Measurements from ENCODE around the gene CDC7. TPM values are rescaled to one million over a fixed set of nuclear protein-coding genes. Genes with fewer than 3 reads are reported as not detected.
"Not testable (repeated sequence)": the region's sequence is repeated elsewhere in the genome, so short reads cannot be mapped to it uniquely, and the experiment has no call there.

Gene CDC7
- total RNA-seq, 2 donors from 2014 or later = 1.3 to 3.2 TPM

DNA sequence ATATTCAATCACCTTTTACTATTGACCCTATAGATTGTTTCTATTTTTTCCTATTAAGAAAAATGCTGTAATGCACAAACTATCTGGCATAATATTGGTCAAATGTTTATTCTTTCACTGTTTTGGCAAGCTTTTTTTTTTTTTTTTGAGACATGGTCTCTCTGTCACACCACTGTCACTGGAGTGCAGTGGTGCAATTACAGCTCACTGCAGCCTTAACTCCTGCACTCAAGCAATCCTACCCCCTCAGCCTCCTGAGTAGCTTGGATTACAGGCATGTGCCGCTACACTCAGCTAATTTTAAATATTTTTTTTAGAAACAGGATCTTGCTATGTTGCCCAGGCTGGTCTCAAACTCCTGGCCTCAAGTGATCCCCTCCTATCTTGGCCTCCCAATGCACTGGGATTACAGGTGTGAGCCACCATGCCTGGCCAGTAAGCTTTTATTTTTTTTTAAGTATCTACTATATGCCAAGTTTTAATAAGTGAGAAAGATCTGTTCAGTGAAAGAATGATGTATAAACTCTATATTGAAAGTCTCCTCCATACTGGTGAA, 3.4 kb downstream of the CDC7 start:
- intact Hi-C loops (cut with DNase I) = loop anchor here in 1 of 2 donors (10.0 kb wide), 1 partner anchor 791 kb away; the partner anchor contains the start of genes GLMN and RPAP2
- ATAC-seq (no peak), DNase-seq (no peak)

DNA sequence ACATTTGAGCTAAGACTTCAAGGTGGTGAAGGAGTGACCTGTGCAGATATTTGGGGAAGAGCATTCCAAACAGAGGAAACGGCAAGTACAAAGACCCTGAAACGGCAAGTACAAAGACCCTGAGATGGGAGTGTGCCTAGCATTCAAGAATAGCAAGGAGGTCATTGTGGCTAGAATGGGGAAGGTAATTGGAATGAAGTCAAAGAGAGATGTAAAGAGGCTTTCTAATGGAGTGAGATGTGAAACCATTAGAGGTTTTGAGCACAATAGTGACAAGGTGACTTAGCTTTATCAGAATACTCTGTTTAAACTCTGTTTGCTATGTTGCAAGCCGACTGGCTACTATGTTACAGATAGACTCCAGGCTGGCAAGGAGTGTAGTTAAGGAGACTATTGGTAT, 4.4 kb downstream of the CDC7 start:
- intact Hi-C loops (cut with DNase I) = loop anchor here in 1 of 2 donors (10.0 kb wide), 1 partner anchor 790 kb away; the partner anchor contains the start of genes GLMN and RPAP2
- DNase-seq (no peak), ATAC-seq (no peak)

DNA sequence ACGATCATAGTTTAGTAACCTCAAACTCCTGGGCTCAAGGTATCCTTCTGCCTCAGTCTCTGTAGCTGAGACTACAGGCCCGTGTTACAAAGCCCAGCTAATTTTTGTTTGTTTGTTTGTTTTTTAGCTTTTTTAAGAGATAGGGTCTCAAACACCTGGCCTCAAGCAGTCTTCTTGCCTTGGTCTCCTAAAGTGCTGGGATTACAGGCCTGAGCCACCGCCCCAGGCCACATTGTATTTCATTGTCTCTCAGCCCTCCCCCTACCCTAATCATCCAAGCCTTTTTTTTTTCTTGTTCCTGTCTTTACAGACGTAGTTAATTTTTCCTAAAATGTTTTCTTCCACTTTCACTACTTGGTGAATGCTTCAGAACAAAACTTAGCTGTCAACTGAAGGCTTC, 5.4 kb downstream of the CDC7 start:
- no peak for ATAC-seq
- DNase-seq = no peak
- intact Hi-C loops (cut with DNase I) = loop anchor here in 1 of 2 donors (10.0 kb wide), 1 partner anchor 789 kb away; the partner anchor contains the start of genes GLMN and RPAP2

DNA sequence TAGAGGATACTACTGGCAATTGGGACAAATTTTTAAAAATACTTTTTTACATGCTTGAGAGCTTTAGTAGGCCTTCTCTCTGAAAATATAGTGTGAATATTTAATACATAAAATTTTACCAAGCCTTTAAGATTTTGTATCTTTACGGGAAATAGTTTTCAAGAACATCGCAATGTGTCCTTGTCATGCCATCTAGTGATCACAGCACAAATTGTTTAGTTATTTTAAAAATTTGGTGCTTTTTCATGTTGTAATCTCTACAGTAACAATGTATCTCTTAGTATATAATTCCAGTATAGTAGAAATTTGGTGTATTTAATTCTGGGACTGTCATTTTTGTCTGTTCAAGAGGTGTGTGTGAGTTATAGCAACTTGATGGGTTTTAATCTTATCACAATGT, 6.7 kb downstream of the CDC7 start:
- no peak for DNase-seq
- intact Hi-C loops (cut with DNase I) = loop anchor here in 1 of 2 donors (10.0 kb wide), 1 partner anchor 787 kb away; the partner anchor contains the start of genes GLMN and RPAP2
- no peak for ATAC-seq

DNA sequence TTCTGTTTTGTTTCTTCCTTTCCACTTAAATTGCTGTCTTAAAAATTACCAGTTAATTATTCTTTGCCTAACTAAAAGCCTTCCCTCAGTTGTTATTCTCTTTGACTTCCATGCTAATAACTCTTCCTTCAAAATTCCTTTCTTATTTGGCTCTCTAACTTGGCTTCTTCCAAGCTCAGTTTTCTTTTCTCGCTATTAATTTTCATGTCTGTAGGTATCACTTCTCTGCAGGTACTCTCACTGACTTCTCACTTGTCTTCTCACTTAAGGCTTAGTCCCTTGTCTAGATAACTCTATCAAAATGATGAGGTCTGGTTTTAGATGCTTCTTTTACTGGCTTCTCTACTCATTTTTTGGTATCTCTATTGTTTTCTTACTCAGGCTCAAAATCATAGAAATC, 10.1 kb downstream of the CDC7 start:
- ATAC-seq (no peak), DNase-seq (no peak)
- intact Hi-C loops (cut with DNase I) = loop anchor here (1.0 to 10.0 kb wide), 5 partner anchors 224 to 782 kb away; partner anchors contain the start of gene TGFBR3 (in 1 of the 2)

GRCh38 chr1:91511386-91511785, 10.7 kb downstream of the CDC7 start:
- ATAC-seq (peak in 1 of 2 donors; percentile 36), DNase-seq (no peak)
- intact Hi-C loops (cut with DNase I) = loop anchor here (5.0 to 10.0 kb wide), 4 partner anchors 223 to 781 kb away; partner anchors contain the start of gene TGFBR3 (in 1 of the 2)

GRCh38 chr1:91513160-91513559, 12.5 kb downstream of the CDC7 start:
- intact Hi-C loops (cut with DNase I) = loop anchor here (5.0 to 10.0 kb wide), 4 partner anchors 222 to 779 kb away; partner anchors contain the start of gene TGFBR3 (in 1 of the 2)
- ATAC-seq = peak in 1 of 2 donors; percentile 47
- no peak for DNase-seq

DNA sequence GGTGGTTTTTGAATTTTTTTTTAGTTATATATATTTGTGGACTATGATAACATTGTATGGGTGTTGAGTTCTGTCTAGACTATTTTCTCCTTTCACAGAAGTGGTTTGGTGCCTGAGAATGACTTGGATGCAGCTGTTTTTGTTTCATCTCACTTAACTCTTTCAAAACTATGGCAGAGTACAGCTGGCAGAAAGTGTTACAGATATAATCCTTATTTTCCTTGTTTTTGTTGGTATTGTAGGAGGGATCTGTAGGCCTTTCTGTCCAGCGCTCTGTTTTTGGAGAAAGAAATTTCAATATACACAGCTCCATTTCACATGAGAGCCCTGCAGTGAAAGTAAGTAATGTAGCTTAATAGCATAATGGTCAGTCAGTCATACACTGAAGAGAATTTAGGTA, 13.1 kb downstream of the CDC7 start:
- no peak for ATAC-seq
- intact Hi-C loops (cut with DNase I) = loop anchor here (5.0 to 10.0 kb wide), 4 partner anchors 221 to 779 kb away; partner anchors contain the start of gene TGFBR3 (in 1 of the 2)
- no peak for DNase-seq

DNA sequence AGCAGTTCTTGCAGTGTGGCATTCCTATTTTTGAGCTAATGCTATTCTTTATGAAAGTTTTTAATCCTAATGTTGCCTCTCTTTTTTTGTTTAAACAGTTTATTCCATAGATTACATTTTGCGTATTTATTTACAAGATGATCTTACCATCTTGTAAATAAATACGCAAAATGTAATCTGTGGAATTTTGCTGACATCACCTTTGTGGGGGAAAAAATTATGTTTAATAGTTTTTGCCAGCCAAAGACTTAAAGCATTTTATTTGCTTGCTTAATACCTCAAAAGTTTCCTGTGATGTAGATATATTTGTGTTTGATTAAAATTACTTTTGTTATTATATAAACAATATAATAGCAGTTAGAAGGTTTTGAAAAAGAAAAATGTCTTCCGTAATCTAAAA, 15.3 kb downstream of the CDC7 start:
- no peak for ATAC-seq

DNA sequence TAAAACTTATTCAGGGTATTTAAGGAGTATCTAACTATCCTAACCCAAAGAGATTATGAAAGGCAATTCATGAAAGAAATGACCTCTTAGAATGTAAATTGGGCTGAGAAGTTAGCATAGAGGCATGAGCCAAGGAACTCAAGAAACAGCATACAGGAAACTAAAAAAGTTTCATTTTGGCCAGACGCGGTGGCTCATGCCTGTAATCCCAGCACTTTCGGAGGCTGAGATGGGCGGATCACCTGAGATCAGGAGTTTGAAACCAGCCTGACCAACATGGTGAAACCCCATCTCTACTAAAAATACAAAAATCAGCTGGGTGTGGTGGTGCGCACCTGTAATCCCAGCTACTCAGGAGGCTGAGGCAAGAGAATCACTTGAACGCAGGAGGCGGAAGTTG, 16.0 kb downstream of the CDC7 start:
- DNase-seq, ATAC-seq: not testable (repeated sequence)
- intact Hi-C loops (cut with DNase I) = loop anchor here in 1 of 2 donors (2.0 to 10.0 kb wide), 2 partner anchors 218 to 410 kb away; no protein-coding TSS in a partner anchor

More for the DNA sequence above, 15.3 kb downstream of the CDC7 start:
- intact Hi-C loops (cut with DNase I) = loop anchor here in 1 of 2 donors (2.0 to 10.0 kb wide), 2 partner anchors 219 to 411 kb away; no protein-coding TSS in a partner anchor
- no peak for DNase-seq

- ATAC-seq = peak in 1 of 2 donors; percentile 30
- DNase-seq = not testable (repeated sequence)
These were observed 18.5 kb downstream of the CDC7 start for GRCh38 chr1:91519167-91519566.

GRCh38 chr1:91520942-91521507, 20.4 kb downstream of the CDC7 start:
- DNase-seq (no peak), ATAC-seq (no peak)
- intact Hi-C loops (cut with DNase I) = no loop called here

More at GRCh38 chr1:91519167-91519566, 18.5 kb downstream of the CDC7 start:
- intact Hi-C loops (cut with DNase I) = loop anchor here in 1 of 2 donors (10.0 kb wide), 1 partner anchor 216 kb away; no protein-coding TSS in a partner anchor

- DNase-seq (no peak), ATAC-seq (no peak)
- intact Hi-C loops (cut with DNase I) = no loop called here
These were observed 22.8 kb downstream of the CDC7 start for GRCh38 chr1:91523482-91523881.

DNA sequence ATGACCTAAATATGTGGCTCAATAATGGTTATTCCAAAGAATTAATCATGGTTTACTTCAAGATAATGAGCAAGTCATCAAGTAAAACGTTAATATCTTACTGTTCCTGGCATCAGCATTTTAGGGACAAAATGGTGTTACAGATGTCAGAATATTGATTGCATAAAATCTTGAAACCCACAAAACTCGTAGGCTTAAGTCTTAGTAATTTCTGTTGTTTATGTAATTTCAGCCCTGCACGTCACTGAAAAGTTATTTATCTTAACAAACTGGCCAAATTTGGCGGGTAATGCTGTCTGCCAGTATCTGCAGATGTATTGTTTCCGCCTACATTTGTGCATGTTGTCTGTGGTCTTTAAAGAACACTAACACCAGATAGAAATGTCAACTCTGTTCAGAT, 25.8 kb downstream of the CDC7 start:
- ATAC-seq (peak in 1 of 2 donors; percentile 51), DNase-seq (no peak)
- intact Hi-C loops (cut with DNase I) = no loop called here

DNA sequence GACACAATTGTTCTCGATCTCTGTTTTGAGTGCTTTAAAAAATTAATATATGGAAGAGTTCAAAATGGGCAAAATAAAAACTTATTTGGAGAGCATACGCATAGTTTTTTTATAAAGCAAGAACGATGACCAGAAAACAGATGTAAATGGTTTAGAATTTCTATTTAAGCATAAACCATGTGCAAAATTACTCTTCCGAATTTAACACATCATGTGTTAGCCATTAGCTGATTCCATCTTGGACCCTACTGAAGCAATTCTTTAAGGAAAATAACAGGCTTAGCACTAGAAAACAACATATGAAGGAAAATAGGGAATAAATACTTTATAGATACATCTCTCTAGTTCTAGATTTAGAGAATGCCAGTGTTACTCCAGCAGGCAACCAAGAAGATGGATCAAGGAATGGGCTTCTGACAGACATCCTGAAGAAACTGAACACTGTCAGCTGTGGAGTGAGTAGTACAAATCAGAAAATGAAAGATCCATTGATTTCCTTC, 26.7 kb downstream of the CDC7 start:
- intact Hi-C loops (cut with DNase I) = no loop called here
- DNase-seq = no peak
- no peak for ATAC-seq

DNA sequence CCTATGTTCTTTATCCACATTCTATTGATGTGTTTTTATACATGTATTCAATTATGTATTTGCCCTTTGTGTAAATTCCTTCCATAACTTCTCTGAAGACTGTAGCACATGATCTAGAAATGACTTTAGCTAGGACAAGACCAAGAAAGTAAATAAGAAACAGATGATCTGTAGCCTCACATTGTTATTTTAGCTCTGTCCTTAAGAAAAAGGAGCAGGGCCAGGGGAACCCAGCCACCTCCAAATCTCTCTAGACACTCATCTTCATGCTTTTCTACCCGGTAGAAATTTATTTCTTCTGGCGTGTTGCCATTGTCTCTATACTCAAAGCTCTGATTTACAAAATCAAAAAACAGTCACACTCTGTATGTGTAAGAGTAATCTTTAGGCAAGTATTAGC, 27.1 kb downstream of the CDC7 start:
- intact Hi-C loops (cut with DNase I) = no loop called here
- ATAC-seq (no peak), DNase-seq (no peak)

GRCh38 chr1:91529856-91530255, 29.2 kb downstream of the CDC7 start:
- no peak for DNase-seq
- intact Hi-C loops (cut with DNase I) = no loop called here
- peak in 1 of 2 donors; percentile 54 for ATAC-seq

GRCh38 chr1:91533361-91534024, 32.8 kb downstream of the CDC7 start:
- ATAC-seq (no peak), DNase-seq (no peak)
- intact Hi-C loops (cut with DNase I) = no loop called here

GRCh38 chr1:91535441-91535840, 34.8 kb downstream of the CDC7 start:
- DNase-seq (no peak), ATAC-seq (no peak)
- intact Hi-C loops (cut with DNase I) = no loop called here
